Activated naive CD8-positive, alpha-beta T cell treated with anti-CD3 and anti-CD28 coated beads, Interleukin-2, amount 50 U/mL, for 16 hours (primary cell): ENCODE data around the gene TNRC6C.
"Not testable (repeated sequence)": the region's sequence is repeated elsewhere in the genome, so short reads cannot be mapped to it uniquely, and the experiment has no call there.

Source experiments
- DNase-seq: peaks from one replicate; pipeline ENCODE4 v3.0.0-alpha.2; 2020; ENCODE audit warnings: low read depth, low spot score

Gene TNRC6C

GRCh38 chr17:77929871-77930436 is 28.5 kb upstream of the TNRC6C start:
- DNase-seq: no peak

GRCh38 chr17:77930780-77931768 is 27.4 kb upstream of the TNRC6C start:
- no peak for DNase-seq

GRCh38 chr17:77933777-77934398 is 24.6 kb upstream of the TNRC6C start:
- no peak for DNase-seq

- DNase-seq: no peak
These were observed 23.4 kb upstream of the TNRC6C start for GRCh38 chr17:77935121-77935571.

GRCh38 chr17:77935744-77936143 is 22.8 kb upstream of the TNRC6C start:
- not testable (repeated sequence) for DNase-seq

GRCh38 chr17:77936881-77937280 is 21.6 kb upstream of the TNRC6C start:
- no peak for DNase-seq

- no peak for DNase-seq
These were observed 17.5 kb upstream of the TNRC6C start for GRCh38 chr17:77941004-77941403.

GRCh38 chr17:77942112-77942988 is 16.2 kb upstream of the TNRC6C start:
- no peak for DNase-seq

- DNase-seq: no peak
These were observed 14.5 kb upstream of the TNRC6C start for GRCh38 chr17:77943971-77944370.

- DNase-seq: no peak
These were observed 13.9 kb upstream of the TNRC6C start for GRCh38 chr17:77944390-77945222.

GRCh38 chr17:77946900-77947645 is 11.4 kb upstream of the TNRC6C start:
- DNase-seq: no peak

GRCh38 chr17:77948690-77949114 is 9.8 kb upstream of the TNRC6C start:
- no peak for DNase-seq

GRCh38 chr17:77951123-77951522 is 7.4 kb upstream of the TNRC6C start:
- DNase-seq: no peak

- DNase-seq: no peak
These were observed 6.1 kb upstream of the TNRC6C start for GRCh38 chr17:77952368-77952767.

- no peak for DNase-seq
These were observed 1.2 kb upstream of the TNRC6C start for GRCh38 chr17:77957235-77957856.

- no peak for DNase-seq
These were observed 218 bp downstream of the TNRC6C start for GRCh38 chr17:77958716-77959125.

GRCh38 chr17:77959126-77959925 is 823 bp downstream of the TNRC6C start:
- DNase-seq: peak; percentile 2

GRCh38 chr17:77959926-77960521 is 1.5 kb downstream of the TNRC6C start:
- DNase-seq: no peak
